ENCODE data around the gene LGR5. TPM values are rescaled to one million over a fixed set of nuclear protein-coding genes. Genes with fewer than 3 reads are reported as not detected.

LGR5 gene
- total and polyA plus RNA-seq, 10 of the 15 experiments (the other 5 are each of a cell fraction or from before 2014, with no cell fraction given), result 2.1 TPM; not detected in 9

DNA sequence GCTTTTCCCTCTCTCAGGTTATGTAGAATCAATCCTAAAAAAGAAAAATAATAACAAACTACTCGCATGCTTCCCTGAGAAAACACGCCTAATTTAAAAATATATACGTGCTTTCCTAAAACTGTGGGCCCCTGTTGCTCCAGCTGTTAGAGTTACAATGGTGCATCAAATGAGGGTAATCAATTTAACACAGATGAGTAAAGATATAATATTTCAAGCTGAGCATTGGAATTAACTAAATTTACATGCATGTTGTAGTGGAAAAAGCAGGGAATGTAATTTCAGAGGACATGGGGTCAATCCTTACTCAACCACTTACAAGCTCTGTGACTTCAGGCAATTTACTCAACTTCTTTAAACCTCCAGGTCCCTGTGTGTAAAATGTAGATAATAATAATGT lies 22.4 kb upstream of the LGR5 start:
- WGBS (ENCODE audit: insufficient coverage, insufficient replicate concordance, low lambda C conversion rate, missing lambda C conversion rate), result 36% methylated on average over 3 of the region's 3 CpGs
- Histone ChIP-seq H3K36me3 (ENCODE audit: control insufficient read depth in 2 of 2, insufficient read depth in 2 of 2, low read length in 1 of 2) (no peaks in the 10 kb centered on the region), H4K20me1 (ENCODE audit: control insufficient read depth, insufficient read depth) (no peaks in the 10 kb centered on the region), H3K9me3 (replicated peaks; ENCODE audit: control insufficient read depth, insufficient read depth, low read length) (peaks cover 1% of the 10 kb centered on the region; the same call in 1 of the 3 replicates), H3K4me2 (ENCODE audit: control insufficient read depth, insufficient read depth) (no peak overlapping the region), H3K4me1 (ENCODE audit: control insufficient read depth, insufficient read depth, low read length) (no peaks in the 10 kb centered on the region), H3K79me2 (ENCODE audit: control insufficient read depth, insufficient read depth, low read length) (no peaks in the 10 kb centered on the region), H3K9ac (ENCODE audit: control insufficient read depth, insufficient read depth, low read length) (no peak overlapping the region), H3K27me3 (replicated peaks in 1 of 2; ENCODE audit: control insufficient read depth in 2 of 2, insufficient read depth in 2 of 2, low read length in 1 of 2) (no peaks in the 10 kb centered on the region), H3K4me3 (no peak overlapping the region), H3K27ac (ENCODE audit: control insufficient read depth, insufficient read depth) (no peak overlapping the region), H2AFZ (ENCODE audit: control insufficient read depth, low read depth, low read length) (no peak overlapping the region)
- BruUV-seq (replicated peaks), result no TSS peak
- ChIA-PET SMC1A (ENCODE audit: uncharacterized antibody, unreplicated experiment) (interaction anchor here (0.7 to 3.9 kb wide), 5 partner anchors 134 to 331 kb away, joined by 3 to 48 read pairs (median 9); no protein-coding TSS in a partner anchor), CTCF (interaction anchor here (0.6 to 4.4 kb wide), 13 partner anchors 25 to 331 kb away, joined by 3 to 107 read pairs (median 3); partner anchors contain the start of gene TMEM19), RAD21 (ENCODE audit: unreplicated experiment) (interaction anchor here (1.0 to 1.2 kb wide), 3 partner anchors 135 to 330 kb away, joined by 3 to 10 read pairs (median 3); no protein-coding TSS in a partner anchor), POLR2A (no interaction called here)
- intact Hi-C loops (cut with micrococcal nuclease; ENCODE audit: unreplicated experiment) (no loop called here), in situ Hi-C loops (cut with MboI) (loop anchor here (5.0 to 10.0 kb wide), 2 partner anchors 218 to 335 kb away; partner anchors contain the start of gene RAB21)
- ATAC-seq (no peak), DNase-seq (ENCODE audit: low read depth, low spot score) (no peak), FAIRE-seq (no peak)
- TF ChIP-seq RELA (IDR thresholded peaks at IDR 0.05; ENCODE audit: borderline replicate concordance, partially characterized antibody) (no peak), BACH1 (IDR thresholded peaks at IDR 0.05; ENCODE audit: borderline replicate concordance) (no peak)

DNA sequence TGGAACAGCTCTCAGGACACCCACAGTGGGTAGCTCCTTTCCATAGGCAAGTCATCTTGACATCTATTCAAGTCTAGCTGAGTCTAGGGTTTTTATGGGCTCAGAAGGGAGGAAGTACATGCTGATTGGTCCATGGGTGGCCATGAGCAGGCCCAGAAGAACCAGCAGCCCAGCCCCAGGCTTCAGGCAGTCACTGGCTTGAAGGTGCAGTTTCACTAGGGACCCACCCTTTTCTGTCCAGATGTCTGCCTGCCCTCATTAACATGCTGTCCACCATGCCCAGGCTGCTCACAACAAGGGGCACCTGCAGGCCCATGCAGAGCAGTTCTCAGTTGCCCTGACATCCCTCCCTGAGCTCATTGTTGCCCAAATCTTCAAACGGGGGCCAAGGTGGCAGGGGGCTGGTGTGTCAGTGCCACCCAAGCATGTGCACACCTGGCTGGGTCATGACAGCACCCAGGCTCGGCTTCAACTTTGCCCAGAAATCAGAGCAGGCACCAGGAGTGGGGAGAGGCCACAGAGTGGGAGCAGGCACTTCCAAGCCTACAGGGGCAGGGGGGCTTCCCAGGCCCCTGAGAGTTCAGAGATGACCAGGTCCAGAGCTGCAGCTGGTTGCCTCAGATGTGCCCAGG lies 18.7 kb upstream of the LGR5 start:
- peaks cover 1% of the 10 kb centered on the region; the same call in 1 of the 3 replicates for H3K9me3 ChIP-seq (replicated peaks; ENCODE audit: control insufficient read depth, insufficient read depth, low read length)
- no peak for TF ChIP-seq TARDBP (IDR thresholded peaks at IDR 0.05; ENCODE audit: borderline replicate concordance)
- no peak for TF ChIP-seq JUNB (IDR thresholded peaks at IDR 0.05)
- TF ChIP-seq MTA3 (IDR thresholded peaks at IDR 0.05; ENCODE audit: borderline replicate concordance, low read length), result no peak
- no peak for TF ChIP-seq EP300 (IDR thresholded peaks at IDR 0.05; ENCODE audit: borderline replicate concordance in 1 of 2, control insufficient read depth in 1 of 2, low read depth in 2 of 2, low read length in 2 of 2)
- TF ChIP-seq ATF7 (IDR thresholded peaks at IDR 0.05; ENCODE audit: low read depth), result no peak
- no peak for TF ChIP-seq SUPT20H (IDR thresholded peaks at IDR 0.05; ENCODE audit: borderline replicate concordance, control insufficient read depth, low read depth, low read length)
- no peak for TF ChIP-seq RAD21 (IDR thresholded peaks at IDR 0.05; ENCODE audit: insufficient read depth, low read depth, low read length)
- no peak for TF ChIP-seq ZBTB40 (IDR thresholded peaks at IDR 0.05; ENCODE audit: borderline replicate concordance)

More for the DNA sequence above, 18.7 kb upstream of the LGR5 start:
- ChIA-PET POLR2A (no interaction called here), CTCF (interaction anchor here (0.9 kb wide), 1 partner anchor 325 kb away, joined by 3 read pairs; no protein-coding TSS in a partner anchor), SMC1A (ENCODE audit: uncharacterized antibody, unreplicated experiment) (no interaction called here), RAD21 (ENCODE audit: unreplicated experiment) (no interaction called here)
- in situ Hi-C loops (cut with MboI) (no loop called here), intact Hi-C loops (cut with micrococcal nuclease; ENCODE audit: unreplicated experiment) (no loop called here)
- no peak overlapping the region for H3K4me2 ChIP-seq (ENCODE audit: control insufficient read depth, insufficient read depth)
- no peaks in the 10 kb centered on the region for H3K36me3 ChIP-seq (ENCODE audit: control insufficient read depth in 2 of 2, insufficient read depth in 2 of 2, low read length in 1 of 2)
- H3K4me1 ChIP-seq (ENCODE audit: control insufficient read depth, insufficient read depth, low read length), result no peaks in the 10 kb centered on the region
- 0% methylated on average over 2 of the region's 2 CpGs for WGBS (ENCODE audit: insufficient coverage, insufficient replicate concordance, low lambda C conversion rate, missing lambda C conversion rate)
- H3K79me2 ChIP-seq (ENCODE audit: control insufficient read depth, insufficient read depth, low read length), result no peaks in the 10 kb centered on the region
- DNase-seq (ENCODE audit: low read depth, low spot score) (no peak), ATAC-seq (no peak), FAIRE-seq (no peak)
- BruUV-seq (replicated peaks), result no TSS peak
- H2AFZ ChIP-seq (ENCODE audit: control insufficient read depth, low read depth, low read length), result no peak overlapping the region
- H3K27me3 ChIP-seq (replicated peaks in 1 of 2; ENCODE audit: control insufficient read depth in 2 of 2, insufficient read depth in 2 of 2, low read length in 1 of 2), result no peaks in the 10 kb centered on the region
- H3K27ac ChIP-seq (ENCODE audit: control insufficient read depth, insufficient read depth), result no peak overlapping the region
- H4K20me1 ChIP-seq (ENCODE audit: control insufficient read depth, insufficient read depth), result no peaks in the 10 kb centered on the region
- H3K9ac ChIP-seq (ENCODE audit: control insufficient read depth, insufficient read depth, low read length), result no peak overlapping the region
- no peak overlapping the region for H3K4me3 ChIP-seq

Data from GM12878 (cell line).